Uterus (tissue), 2 donors: ENCODE measurements around the gene G6PC2.

ENCODE experiments used
- POLR2A ChIP-seq, 2 donors: fragments of 450-650 bp; IDR thresholded peaks; one replicate each; pipeline ENCODE4 v1.6.1; 2016; ENCODE audit warnings: antibody characterized with exemption in 2 of 2, mild to moderate bottlenecking in 1 of 2, moderate library complexity in 1 of 2
- TF ChIP-seq, protein P1 (sequence below), 4 experiments: fragments of 200-600 bp in 2 of 4; fragments of 450-650 bp in 2 of 4; sonication (generic) in 2 of 4; IDR thresholded peaks; one replicate each; pipeline ENCODE4 v1.5.1; 2016 to 2019; ENCODE audit warnings: antibody characterized with exemption in 4 of 4, mild to moderate bottlenecking in 2 of 4, moderate library complexity in 1 of 4

- TF ChIP-seq, protein P1, sequence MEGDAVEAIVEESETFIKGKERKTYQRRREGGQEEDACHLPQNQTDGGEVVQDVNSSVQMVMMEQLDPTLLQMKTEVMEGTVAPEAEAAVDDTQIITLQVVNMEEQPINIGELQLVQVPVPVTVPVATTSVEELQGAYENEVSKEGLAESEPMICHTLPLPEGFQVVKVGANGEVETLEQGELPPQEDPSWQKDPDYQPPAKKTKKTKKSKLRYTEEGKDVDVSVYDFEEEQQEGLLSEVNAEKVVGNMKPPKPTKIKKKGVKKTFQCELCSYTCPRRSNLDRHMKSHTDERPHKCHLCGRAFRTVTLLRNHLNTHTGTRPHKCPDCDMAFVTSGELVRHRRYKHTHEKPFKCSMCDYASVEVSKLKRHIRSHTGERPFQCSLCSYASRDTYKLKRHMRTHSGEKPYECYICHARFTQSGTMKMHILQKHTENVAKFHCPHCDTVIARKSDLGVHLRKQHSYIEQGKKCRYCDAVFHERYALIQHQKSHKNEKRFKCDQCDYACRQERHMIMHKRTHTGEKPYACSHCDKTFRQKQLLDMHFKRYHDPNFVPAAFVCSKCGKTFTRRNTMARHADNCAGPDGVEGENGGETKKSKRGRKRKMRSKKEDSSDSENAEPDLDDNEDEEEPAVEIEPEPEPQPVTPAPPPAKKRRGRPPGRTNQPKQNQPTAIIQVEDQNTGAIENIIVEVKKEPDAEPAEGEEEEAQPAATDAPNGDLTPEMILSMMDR (IDR thresholded peaks at IDR 0.05) = no peak
- TF ChIP-seq POLR2A (IDR thresholded peaks at IDR 0.05) = no peak
These were observed 47.6 kb upstream of the G6PC2 start for GRCh38 chr2:168853471-168853870.
